ENCODE measurements around the gene ADGRG3. TPM values are rescaled to one million over a fixed set of nuclear protein-coding genes. Genes with fewer than 3 reads are reported as not detected.
"Not testable (repeated sequence)": the region's sequence is repeated elsewhere in the genome, so short reads cannot be mapped to it uniquely, and the experiment has no call there.

Gene ADGRG3
- total RNA-seq, 1 donor from 2014 or later, result not detected

- DNase-seq (ENCODE audit: low read depth), result no peak
Measured at GRCh38 chr16:57663917-57664661, 4.0 kb upstream of the ADGRG3 start.

GRCh38 chr16:57664662-57665025 is 3.5 kb upstream of the ADGRG3 start:
- no peak for DNase-seq (ENCODE audit: low read depth)

GRCh38 chr16:57665541-57665940 is 2.6 kb upstream of the ADGRG3 start:
- no peak for DNase-seq (ENCODE audit: low read depth)

GRCh38 chr16:57666353-57667047 is 1.6 kb upstream of the ADGRG3 start:
- DNase-seq (ENCODE audit: low read depth), result no peak

- no peak for DNase-seq (ENCODE audit: low read depth)
Measured at GRCh38 chr16:57667048-57667525, 1.0 kb upstream of the ADGRG3 start.

GRCh38 chr16:57667526-57668262 is 412 bp upstream of the ADGRG3 start:
- peak; percentile 22 for DNase-seq (ENCODE audit: low read depth)

GRCh38 chr16:57668630-57669475 is 747 bp downstream of the ADGRG3 start:
- no peak for DNase-seq (ENCODE audit: low read depth)

GRCh38 chr16:57669476-57670162 is 1.5 kb downstream of the ADGRG3 start:
- no peak for DNase-seq (ENCODE audit: low read depth)

GRCh38 chr16:57670196-57670595 is 2.1 kb downstream of the ADGRG3 start:
- DNase-seq (ENCODE audit: low read depth), result no peak

- not testable (repeated sequence) for DNase-seq (ENCODE audit: low read depth)
Measured at GRCh38 chr16:57671451-57671850, 3.3 kb downstream of the ADGRG3 start.

GRCh38 chr16:57672416-57672815 is 4.3 kb downstream of the ADGRG3 start:
- no peak for DNase-seq (ENCODE audit: low read depth)

- no peak for DNase-seq (ENCODE audit: low read depth)
Measured at GRCh38 chr16:57672824-57673223, 4.7 kb downstream of the ADGRG3 start.

- no peak for DNase-seq (ENCODE audit: low read depth)
Measured at GRCh38 chr16:57675741-57676551, 7.8 kb downstream of the ADGRG3 start.

- DNase-seq (ENCODE audit: low read depth), result no peak
Measured at GRCh38 chr16:57676553-57677085, 8.5 kb downstream of the ADGRG3 start.

- no peak for DNase-seq (ENCODE audit: low read depth)
Measured at GRCh38 chr16:57677622-57678369, 9.7 kb downstream of the ADGRG3 start.

- DNase-seq (ENCODE audit: low read depth), result no peak
Measured at GRCh38 chr16:57679016-57679415, 10.9 kb downstream of the ADGRG3 start.

- no peak for DNase-seq (ENCODE audit: low read depth)
Measured at GRCh38 chr16:57679767-57680482, 11.8 kb downstream of the ADGRG3 start.

- no peak for DNase-seq (ENCODE audit: low read depth)
Measured at GRCh38 chr16:57680842-57681375, 12.8 kb downstream of the ADGRG3 start.

Data from renal cortical epithelial cell (primary cell).